Measurements from ENCODE around the gene WIPF1.

Gene WIPF1

DNA sequence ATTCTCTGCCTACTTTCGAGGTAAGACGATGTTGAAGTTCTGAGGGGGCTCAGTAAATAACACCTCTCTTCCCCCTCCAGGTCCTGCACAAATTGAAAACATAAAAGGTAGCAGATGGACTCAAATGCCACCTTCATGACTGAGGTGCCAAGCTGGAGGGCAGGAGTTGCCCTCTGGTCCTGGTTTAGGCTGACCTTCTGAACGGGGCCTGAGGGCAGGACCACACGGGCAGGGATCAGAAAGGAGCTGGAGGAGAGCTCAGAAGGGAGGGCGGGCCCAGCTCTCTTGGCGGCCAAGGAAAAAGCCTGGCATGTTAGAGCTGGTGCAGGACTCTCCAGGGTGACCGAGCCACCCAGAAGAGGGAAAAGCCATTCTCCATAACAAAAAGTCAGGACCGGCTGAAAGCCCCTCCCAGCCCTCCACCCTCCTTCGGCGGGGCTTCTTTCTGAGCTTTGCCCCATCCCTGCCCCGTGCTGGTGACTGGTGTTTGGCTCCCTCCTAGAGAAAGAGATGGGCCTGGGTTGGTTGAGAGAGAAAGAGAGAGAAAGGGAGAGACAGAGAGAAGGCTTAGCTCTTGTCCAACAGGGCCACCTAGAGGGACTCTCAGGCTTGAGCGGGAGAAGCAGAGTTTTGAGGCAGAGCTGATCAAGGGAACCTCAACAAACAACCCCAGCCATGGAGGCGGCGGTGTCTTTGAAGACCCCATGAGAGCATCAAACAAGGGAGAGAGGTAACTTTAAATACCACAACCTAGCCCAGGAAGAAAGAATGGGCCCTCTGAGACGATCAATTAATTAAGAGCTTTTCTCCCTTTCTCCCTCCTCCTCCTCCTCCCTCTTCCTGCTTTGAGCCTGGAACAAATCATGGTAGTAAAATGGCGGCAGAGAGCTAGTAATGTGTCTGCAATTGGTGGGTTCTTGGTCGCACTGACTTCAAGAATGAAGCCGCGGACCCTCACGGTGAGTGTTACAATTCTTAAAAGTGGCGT lies 50.8 kb downstream of the WIPF1 start:
- FAIRE-seq (no peak), DNase-seq (ENCODE audit: insufficient read length) (no peak)
- TF ChIP-seq POLR2AphosphoS5 (IDR thresholded peaks at IDR 0.05; ENCODE audit: low read depth, low read length): no peak
- no peak for TF ChIP-seq TAF1 (IDR thresholded peaks at IDR 0.05; ENCODE audit: borderline replicate concordance, low read depth, low read length)
- no peak for TF ChIP-seq POLR2A (IDR thresholded peaks at IDR 0.05; ENCODE audit: low read depth, low read length)

DNA sequence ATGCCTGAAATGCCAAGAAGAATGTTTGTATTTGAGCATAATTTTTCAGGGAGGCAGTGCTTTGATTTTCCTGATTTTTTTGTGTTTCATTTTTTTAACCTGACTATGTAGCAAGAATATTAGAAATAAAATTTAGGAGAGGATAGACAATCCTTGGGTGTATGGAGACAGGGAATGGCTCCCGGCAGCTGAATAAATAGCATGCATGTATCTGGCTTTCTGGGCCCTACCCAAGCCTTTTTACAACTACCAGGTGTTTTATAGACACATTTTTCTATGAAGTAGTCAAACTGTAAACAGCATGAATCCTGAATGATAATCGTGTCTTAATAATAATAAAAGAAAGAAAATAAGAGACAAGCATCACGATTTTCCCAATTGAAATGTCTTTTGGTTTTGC lies 52.4 kb downstream of the WIPF1 start:
- FAIRE-seq: no peak
- TF ChIP-seq TAF1 (IDR thresholded peaks at IDR 0.05; ENCODE audit: borderline replicate concordance, low read depth, low read length) (no peak), POLR2AphosphoS5 (IDR thresholded peaks at IDR 0.05; ENCODE audit: low read depth, low read length) (no peak), POLR2A (IDR thresholded peaks at IDR 0.05; ENCODE audit: low read depth, low read length) (no peak)
- DNase-seq (ENCODE audit: insufficient read length): no peak

DNA sequence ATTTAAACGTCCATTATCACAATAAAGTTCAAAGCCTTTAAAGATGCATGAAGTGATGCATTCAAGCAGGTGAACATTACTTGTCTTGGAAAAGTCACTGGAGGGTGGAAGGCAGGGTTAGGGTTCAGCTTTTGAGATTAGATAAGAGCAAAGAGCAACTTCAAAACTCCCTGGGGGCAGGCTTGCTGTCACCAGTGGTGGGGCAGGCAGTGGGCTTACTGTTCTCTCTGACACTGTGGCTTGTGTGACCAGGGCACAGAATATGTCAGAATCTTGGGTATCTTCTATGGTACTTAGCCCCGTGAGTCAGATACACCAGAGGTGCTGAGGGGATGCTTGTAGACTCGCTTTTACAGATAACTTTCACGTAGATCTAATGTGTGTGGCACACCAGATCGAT lies 52.8 kb downstream of the WIPF1 start:
- TF ChIP-seq POLR2A (IDR thresholded peaks at IDR 0.05; ENCODE audit: low read depth, low read length): no peak
- TF ChIP-seq TAF1 (IDR thresholded peaks at IDR 0.05; ENCODE audit: borderline replicate concordance, low read depth, low read length): no peak
- DNase-seq (ENCODE audit: insufficient read length): no peak
- FAIRE-seq: no peak

DNA sequence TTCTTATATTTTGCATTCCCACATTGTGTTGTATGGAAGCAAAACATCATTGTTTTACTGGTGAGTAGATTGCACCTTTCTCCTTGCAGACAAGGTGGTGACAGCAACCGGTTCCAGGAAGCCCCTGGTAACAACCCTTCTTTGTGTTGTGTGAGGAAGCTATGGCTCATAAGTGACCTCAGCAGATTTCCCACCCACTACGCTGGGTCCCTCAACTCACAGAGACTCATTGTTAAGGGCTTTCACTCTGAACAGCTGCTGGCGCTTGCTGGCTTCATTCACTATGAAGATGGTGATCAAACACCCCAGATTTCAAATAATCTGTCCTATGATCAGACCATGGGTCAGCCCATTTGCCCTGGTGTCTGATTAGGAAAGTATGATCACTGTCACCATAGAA lies 53.4 kb downstream of the WIPF1 start:
- no peak for DNase-seq (ENCODE audit: insufficient read length)
- TF ChIP-seq POLR2A (IDR thresholded peaks at IDR 0.05; ENCODE audit: low read depth, low read length): no peak
- no peak for TF ChIP-seq TAF1 (IDR thresholded peaks at IDR 0.05; ENCODE audit: borderline replicate concordance, low read depth, low read length)
- no peak for FAIRE-seq

DNA sequence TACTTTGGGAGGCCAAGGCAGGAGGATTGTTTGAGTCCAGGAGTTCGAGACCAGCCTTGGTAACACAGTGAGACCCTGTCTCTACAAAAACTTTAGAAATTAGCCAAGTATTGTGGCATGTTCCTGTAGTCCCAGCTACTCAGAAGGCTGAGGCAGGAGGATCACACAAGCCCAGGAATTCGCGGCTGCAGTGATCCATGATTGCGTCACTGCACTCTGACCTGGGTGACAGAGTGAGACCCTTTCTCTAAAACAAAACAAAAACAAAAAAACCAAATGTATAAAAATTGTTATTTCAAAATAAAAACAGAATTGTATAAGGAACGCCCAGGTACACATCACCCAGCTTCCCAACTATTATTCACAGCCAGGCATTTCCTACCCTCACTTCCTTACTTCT lies 56.7 kb downstream of the WIPF1 start:
- FAIRE-seq (no peak), DNase-seq (ENCODE audit: insufficient read length) (no peak)
- TF ChIP-seq TAF1 (IDR thresholded peaks at IDR 0.05; ENCODE audit: borderline replicate concordance, low read depth, low read length) (no peak), POLR2AphosphoS5 (IDR thresholded peaks at IDR 0.05; ENCODE audit: low read depth, low read length) (no peak), POLR2A (IDR thresholded peaks at IDR 0.05; ENCODE audit: low read depth, low read length) (no peak)

DNA sequence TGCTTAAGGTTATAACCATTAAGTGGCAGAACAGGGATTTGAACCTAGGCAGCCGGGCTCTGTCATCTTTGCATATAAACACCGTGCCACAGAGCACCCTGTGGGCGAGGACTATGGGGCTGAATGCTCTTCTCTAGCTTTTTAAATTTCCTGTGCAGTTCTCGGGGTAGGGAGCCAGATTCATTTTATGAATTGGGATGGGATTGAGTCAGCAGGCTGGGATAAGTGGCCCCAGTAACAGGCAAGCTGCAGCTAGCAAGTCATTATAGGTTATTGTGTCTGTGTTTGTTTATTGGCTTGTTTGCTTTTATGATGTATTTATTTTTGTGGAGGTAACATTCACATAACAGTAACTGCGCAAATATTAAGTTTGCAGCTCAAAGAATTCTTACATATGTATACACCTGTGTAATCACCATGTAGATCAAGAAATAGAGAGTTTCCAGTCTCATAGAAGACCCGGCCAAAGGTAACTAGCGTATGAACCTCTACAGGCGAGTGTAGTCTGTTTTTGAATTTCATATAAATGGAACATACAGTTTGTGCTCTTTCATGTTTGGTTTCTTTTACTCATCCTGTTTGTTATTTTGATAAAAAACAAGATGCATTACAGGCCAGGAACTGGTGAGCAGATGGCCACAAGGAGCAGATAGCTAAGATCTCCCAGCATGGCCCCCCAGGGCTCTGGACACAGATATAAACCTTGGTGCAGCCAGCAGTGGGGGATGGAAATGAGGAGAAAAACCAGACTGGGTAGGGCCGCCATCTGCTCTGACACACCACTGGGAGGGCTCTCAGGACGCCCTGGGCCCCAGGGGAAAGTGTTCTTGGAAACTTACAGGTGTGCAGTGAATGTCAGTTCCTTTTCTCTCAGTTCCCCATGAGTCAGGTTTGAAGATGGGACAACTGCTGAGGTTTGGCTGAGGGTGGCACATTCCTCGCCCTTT lies 61.6 kb downstream of the WIPF1 start:
- peak; percentile 27 for FAIRE-seq
- TF ChIP-seq POLR2A (IDR thresholded peaks at IDR 0.05; ENCODE audit: low read depth, low read length) (no peak), POLR2AphosphoS5 (IDR thresholded peaks at IDR 0.05; ENCODE audit: low read depth, low read length) (no peak), TAF1 (IDR thresholded peaks at IDR 0.05; ENCODE audit: borderline replicate concordance, low read depth, low read length) (no peak)
- DNase-seq (ENCODE audit: insufficient read length): no peak

DNA sequence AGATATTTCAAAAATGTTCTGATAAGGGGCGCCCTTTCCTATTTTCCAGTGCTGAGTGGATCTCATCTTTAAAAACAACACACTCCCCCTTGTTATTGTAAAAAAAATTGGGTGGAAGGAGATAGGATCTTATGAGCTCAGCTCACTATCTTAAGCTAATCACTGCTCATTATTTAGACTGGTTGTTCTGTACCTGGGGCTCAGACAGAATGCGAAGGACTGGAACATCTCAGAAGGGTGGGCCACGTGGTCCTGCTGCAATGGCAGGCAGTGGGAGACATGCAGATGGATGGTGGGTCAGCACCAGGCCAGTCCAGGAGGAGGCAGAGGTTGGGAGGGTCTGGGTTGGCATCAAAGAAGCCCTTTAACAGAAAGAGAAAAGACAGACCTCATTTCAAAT lies 62.5 kb downstream of the WIPF1 start:
- no peak for DNase-seq (ENCODE audit: insufficient read length)
- TF ChIP-seq TAF1 (IDR thresholded peaks at IDR 0.05; ENCODE audit: borderline replicate concordance, low read depth, low read length) (no peak), POLR2A (IDR thresholded peaks at IDR 0.05; ENCODE audit: low read depth, low read length) (no peak), POLR2AphosphoS5 (IDR thresholded peaks at IDR 0.05; ENCODE audit: low read depth, low read length) (no peak)
- FAIRE-seq: no peak

DNA sequence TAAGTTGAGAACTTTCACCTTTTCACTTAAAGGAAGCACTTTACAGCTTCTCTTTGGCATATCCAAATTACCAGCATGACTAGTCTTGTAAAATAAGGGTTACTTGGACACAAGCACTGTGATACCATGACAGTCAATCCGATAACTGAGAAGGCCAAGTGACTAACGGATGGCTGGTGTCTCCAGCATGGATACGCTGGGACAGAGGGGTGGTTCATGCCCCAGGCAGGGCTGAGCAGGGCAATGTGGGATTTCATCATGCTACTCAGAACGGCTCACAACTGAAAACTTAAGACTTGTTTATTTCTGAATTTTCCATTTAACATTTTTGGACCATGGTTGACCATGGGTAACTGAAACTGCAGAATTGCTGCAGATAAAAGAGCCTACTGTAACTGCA lies 67.7 kb downstream of the WIPF1 start:
- no peak for TF ChIP-seq TAF1 (IDR thresholded peaks at IDR 0.05; ENCODE audit: borderline replicate concordance, low read depth, low read length)
- TF ChIP-seq POLR2A (IDR thresholded peaks at IDR 0.05; ENCODE audit: low read depth, low read length): no peak
- no peak for TF ChIP-seq POLR2AphosphoS5 (IDR thresholded peaks at IDR 0.05; ENCODE audit: low read depth, low read length)
- no peak for FAIRE-seq

DNA sequence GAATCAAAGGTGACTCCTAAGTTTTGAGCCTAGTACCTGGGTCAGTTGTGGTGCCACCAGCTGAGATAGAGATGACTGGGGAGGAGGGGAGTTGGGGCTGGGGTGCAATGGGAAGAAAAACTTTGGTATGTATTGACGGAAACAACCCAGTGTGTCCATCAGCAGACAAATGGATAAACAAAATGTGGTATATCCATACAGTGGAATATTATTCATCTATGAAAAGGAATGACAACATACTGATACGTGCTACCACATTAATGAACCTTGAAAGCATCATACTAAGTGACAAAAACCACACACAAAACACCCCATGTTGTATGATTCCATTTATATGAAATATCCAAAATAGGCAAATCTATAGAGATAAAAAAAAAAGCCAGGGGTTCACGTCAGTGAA lies 69.6 kb downstream of the WIPF1 start:
- no peak for DNase-seq (ENCODE audit: insufficient read length)
- TF ChIP-seq TAF1 (IDR thresholded peaks at IDR 0.05; ENCODE audit: borderline replicate concordance, low read depth, low read length): no peak
- no peak for TF ChIP-seq POLR2A (IDR thresholded peaks at IDR 0.05; ENCODE audit: low read depth, low read length)
- no peak for TF ChIP-seq POLR2AphosphoS5 (IDR thresholded peaks at IDR 0.05; ENCODE audit: low read depth, low read length)
- FAIRE-seq: no peak

More for the DNA sequence above, 67.7 kb downstream of the WIPF1 start:
- no peak for DNase-seq (ENCODE audit: insufficient read length)

DNA sequence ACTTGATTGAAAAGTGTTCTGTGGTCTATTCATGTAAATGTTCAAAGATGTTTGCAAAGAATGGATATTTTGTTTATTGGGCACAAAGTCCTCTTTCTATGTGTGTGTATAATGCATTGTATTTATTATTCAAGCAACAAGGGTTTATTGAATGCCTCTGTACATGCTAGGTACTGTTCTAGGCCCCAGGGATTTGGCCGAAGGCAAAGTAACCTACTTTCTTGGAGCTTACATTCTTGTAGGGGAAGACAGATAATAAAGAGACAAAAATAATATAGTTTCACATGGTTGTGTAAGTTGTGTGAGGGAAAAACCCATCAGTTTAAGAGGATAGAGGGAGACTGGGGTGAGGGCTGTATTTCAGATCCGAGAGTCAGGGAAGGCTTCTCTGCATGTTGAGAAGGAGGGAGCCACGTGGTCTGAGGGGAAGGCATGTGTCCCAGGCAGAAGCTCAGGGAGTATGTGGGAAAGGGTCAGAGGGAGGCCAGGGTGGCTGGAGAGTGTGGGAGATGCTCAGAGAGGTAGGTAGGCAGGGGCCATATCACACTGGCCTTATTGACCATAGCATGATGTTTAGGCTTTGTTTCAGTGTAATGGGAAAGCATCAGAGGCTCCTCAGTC lies 70.4 kb downstream of the WIPF1 start:
- FAIRE-seq: no peak
- no peak for DNase-seq (ENCODE audit: insufficient read length)

DNA sequence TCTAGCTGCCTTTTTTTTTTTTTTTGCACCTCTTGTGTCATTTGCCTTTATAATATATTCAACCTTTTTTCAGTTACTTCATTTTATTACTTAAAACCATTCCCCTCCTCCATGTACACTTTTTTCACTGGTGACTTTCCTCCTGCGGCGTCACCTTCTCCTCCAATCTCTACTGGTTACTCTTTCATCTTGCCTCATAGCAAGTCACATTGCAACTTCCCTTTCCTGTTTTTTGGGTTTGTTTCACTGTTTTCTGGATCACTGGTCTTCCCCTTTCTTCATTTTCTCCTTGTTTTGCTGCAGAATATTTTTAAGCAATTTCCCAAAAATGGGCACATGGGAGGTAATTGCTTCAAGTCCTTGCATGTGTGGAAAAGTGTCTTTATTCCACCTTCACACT lies 73.1 kb downstream of the WIPF1 start:
- no peak for FAIRE-seq

More for the DNA sequence above, 70.4 kb downstream of the WIPF1 start:
- no peak for TF ChIP-seq POLR2AphosphoS5 (IDR thresholded peaks at IDR 0.05; ENCODE audit: low read depth, low read length)
- TF ChIP-seq POLR2A (IDR thresholded peaks at IDR 0.05; ENCODE audit: low read depth, low read length): no peak
- TF ChIP-seq TAF1 (IDR thresholded peaks at IDR 0.05; ENCODE audit: borderline replicate concordance, low read depth, low read length): no peak

More for the DNA sequence above, 73.1 kb downstream of the WIPF1 start:
- TF ChIP-seq POLR2A (IDR thresholded peaks at IDR 0.05; ENCODE audit: low read depth, low read length): no peak
- TF ChIP-seq POLR2AphosphoS5 (IDR thresholded peaks at IDR 0.05; ENCODE audit: low read depth, low read length): no peak
- TF ChIP-seq TAF1 (IDR thresholded peaks at IDR 0.05; ENCODE audit: borderline replicate concordance, low read depth, low read length): no peak
- no peak for DNase-seq (ENCODE audit: insufficient read length)
